Pancreas (tissue), 10 donors: ENCODE results near the gene PAK6. TPM values are rescaled to one million over a fixed set of nuclear protein-coding genes. Genes with fewer than 3 reads are reported as not detected.
A peak's percentile ranks its signal among the peaks of the same experiment; 100 is the strongest.

Experiments
- ATAC-seq, 4 donors: fragments of 200-7000 bp; cut with Tn5 transposase; one replicate each; pipeline versions ENCODE4 v1.8.0 to v1.9.1; 2020; ENCODE audit warnings: mild to moderate bottlenecking in 4 of 4, moderate library complexity in 4 of 4
- DNase-seq, 6 donors: peaks; one replicate each; pipeline ENCODE4 v3.0.0-alpha.2; 2020
- FAIRE-seq: peaks from 2 replicates; lab custom pipeline; 2012; peaks lifted over from hg19 to GRCh38; lab: Jason Lieb, UNC
- H3K27ac ChIP-seq, 4 donors: fragments of 200-600 bp; sonication (generic); 1 replicate in 3 of 4; 2 replicates in 1 of 4; pipeline versions ENCODE4 v1.5.0 to v1.8.0; 2020
- H3K27me3 ChIP-seq, 4 donors: fragments of 200-600 bp; one replicate each; pipeline ENCODE4 v1.8.0; 2021
- H3K36me3 ChIP-seq, 3 donors: fragments of 200-600 bp; sonication (generic) in 1 of 3; one replicate each; pipeline versions ENCODE4 v1.5.0 to v1.8.0; 2020 to 2021
- H3K4me1 ChIP-seq, 3 donors: fragments of 200-600 bp; one replicate each; pipeline ENCODE4 v1.8.0; 2021
- H3K4me3 ChIP-seq, 4 donors: fragments of 200-600 bp; sonication (generic) in 2 of 4; one replicate each; pipeline versions ENCODE4 v1.5.0 to v1.8.0; 2020 to 2021
- H3K9me3 ChIP-seq, 4 donors: fragments of 200-600 bp; one replicate each; pipeline ENCODE4 v1.8.0; 2021
- CTCF ChIP-seq, 4 donors: fragments of 200-600 bp; sonication (generic) in 3 of 4; IDR thresholded peaks; one replicate each; pipeline versions ENCODE4 v1.5.0 to v1.8.0; 2021; ENCODE audit warnings: antibody characterized with exemption in 4 of 4
- WGBS, 2 donors: extraction: QIAGEN DNeasy Blood & Tissue Kit; methylation state at CpG; one replicate each; pipeline ENCODE4 v1.1.7; 2013; 5-methylcytosine and 5-hydroxymethylcytosine counted together
- intact Hi-C, 3 donors: fragments of 100-400 bp; cut with DNase I; formaldehyde crosslinking; loops; one replicate each; pipeline versions ENCODE4 v1.11.1 to v1.14.2; 2022
- polyA plus RNA-seq, 2 donors: library from polyadenylated mRNA; stranded (reverse); fragments of 200-250 nt; gene quantifications; one replicate each; pipeline ENCODE4 v1.2.3, GENCODE V29; 2013
- total RNA-seq, 6 donors: library from RNA; stranded (reverse); fragmentation: NEBNext Ultra II Directional in 4 of 6; extraction: Animal tissue kit (Norgen Biotek cat#: 25700) in 4 of 6; gene quantifications; one replicate each; pipeline versions ENCODE4 v1.2.1 to v1.2.4, GENCODE V29; 2021 to 2023
- donor health status: healthy with polysubstance abuse.
- donor health status: DM: no; HTN: no; CAD: no; lungs with moderate emphysema.
- donor health status: DM: no; HTN: no; CAD: no.
- donor health status: control.
- donor health status: control.
- donor health status: Bipolar disorder and iron deficiency.
- donor health status: DM: yes; HTN: yes; CAD: no.
- donor health status: DM: no; HTN: no; CAD: no.
- donor health status: DM: no; HTN: no; CAD: no.
- donor health status: DM: yes; HTN: yes; CAD: no.

The PAK6 gene
- total and polyA plus RNA-seq, 8 donors, result 3.2 to 6.4 (median 4.6) TPM

GRCh38 chr15:40271685-40272484, 33.0 kb downstream of the PAK6 start:
- TF ChIP-seq CTCF (IDR thresholded peaks at IDR 0.05), result no peak
- H3K27me3 ChIP-seq, result no peaks in the 10 kb centered on the region
- H3K27ac ChIP-seq, result no peak overlapping the region
- 86 to 87% methylated on average over 25 of the region's 25 CpGs for WGBS, 2 donors
- no peaks in the 10 kb centered on the region for H3K9me3 ChIP-seq
- intact Hi-C loops, result loop anchor here in 2 of 3 donors (2.0 to 5.0 kb wide), 3 partner anchors 50 to 225 kb away; no protein-coding TSS in a partner anchor
- no peaks in the 10 kb centered on the region for H3K36me3 ChIP-seq
- H3K4me1 ChIP-seq, result no peaks in the 10 kb centered on the region
- H3K4me3 ChIP-seq, result no peak overlapping the region
- no peak for ATAC-seq
- FAIRE-seq, result no peak
- peak in 1 of 6 donors; percentile 81 for DNase-seq

GRCh38 chr15:40272485-40273056, 33.7 kb downstream of the PAK6 start:
- no peaks in the 10 kb centered on the region for H3K27me3 ChIP-seq
- WGBS, 2 donors, result 74 to 77% methylated on average over 20 of the region's 20 CpGs
- no peaks in the 10 kb centered on the region for H3K4me1 ChIP-seq
- DNase-seq (peak in 1 of 6 donors; percentile 80), ATAC-seq (peak in 2 of 4 donors; percentile 31 to 46), FAIRE-seq (no peak)
- H3K4me3 ChIP-seq, result no peak overlapping the region
- TF ChIP-seq CTCF (IDR thresholded peaks at IDR 0.05), result no peak
- intact Hi-C loops, result loop anchor here in 2 of 3 donors (2.0 to 5.0 kb wide), 3 partner anchors 50 to 225 kb away; no protein-coding TSS in a partner anchor
- H3K9me3 ChIP-seq, result no peaks in the 10 kb centered on the region
- H3K36me3 ChIP-seq, result no peaks in the 10 kb centered on the region
- H3K27ac ChIP-seq, result no peak overlapping the region

GRCh38 chr15:40273428-40273827, 34.6 kb downstream of the PAK6 start:
- no peak for FAIRE-seq
- intact Hi-C loops, result loop anchor here in 2 of 3 donors (2.0 to 5.0 kb wide), 3 partner anchors 51 to 226 kb away; no protein-coding TSS in a partner anchor
- ATAC-seq, result no peak

GRCh38 chr15:40274350-40275274, 35.7 kb downstream of the PAK6 start:
- ATAC-seq, result peak; percentile 66 to 87 (median 82)
- H3K27me3 ChIP-seq, result no peaks in the 10 kb centered on the region
- no peak overlapping the region for H3K4me3 ChIP-seq
- WGBS, 2 donors, result 50 to 56% methylated on average over 26 of the region's 26 CpGs
- intact Hi-C loops, result loop anchor here in 2 of 3 donors (5.0 kb wide), 3 partner anchors 52 to 227 kb away; no protein-coding TSS in a partner anchor
- DNase-seq, result peak; percentile 62 to 96 (median 86)
- H3K4me1 ChIP-seq, result peaks cover 0 to 3% (median 0%) of the 10 kb centered on the region in 3 donors
- no peak overlapping the region for H3K27ac ChIP-seq
- TF ChIP-seq CTCF (IDR thresholded peaks at IDR 0.05), result peak; percentile 100
- no peak for FAIRE-seq
- no peaks in the 10 kb centered on the region for H3K36me3 ChIP-seq
- no peaks in the 10 kb centered on the region for H3K9me3 ChIP-seq

More at GRCh38 chr15:40273428-40273827, 34.6 kb downstream of the PAK6 start:
- no peaks in the 10 kb centered on the region for H3K36me3 ChIP-seq
- WGBS, 2 donors, result 88 to 89% methylated on average over 9 of the region's 9 CpGs
- DNase-seq, result no peak
- H3K9me3 ChIP-seq, result no peaks in the 10 kb centered on the region
- H3K27me3 ChIP-seq, result no peaks in the 10 kb centered on the region
- no peak overlapping the region for H3K4me3 ChIP-seq
- no peak for TF ChIP-seq CTCF (IDR thresholded peaks at IDR 0.05)
- H3K27ac ChIP-seq, result no peak overlapping the region
- H3K4me1 ChIP-seq, result no peaks in the 10 kb centered on the region
